SJSA1 (cell line): ENCODE measurements around the gene PLEKHA5. TPM values are rescaled to one million over a fixed set of nuclear protein-coding genes. Genes with fewer than 3 reads are reported as not detected.

Source experiments
- DNase-seq, 2 experiments: peaks; one replicate each; pipeline ENCODE4 v3.0.0-alpha.2; 2015 to 2020; ENCODE audit warnings: low spot score in 2 of 2, low read depth in 1 of 2
- H3K27ac ChIP-seq: fragments of 250-450 bp; sonication (Bioruptor Pico); 2 replicates; pipeline ENCODE4 v1.5.1; 2020; ENCODE audit warnings: mild to moderate bottlenecking, moderate library complexity
- H3K27me3 ChIP-seq: fragments of 250-450 bp; sonication (Bioruptor Pico); replicated peaks from 2 replicates; pipeline ENCODE4 v1.5.1; 2020; ENCODE audit warnings: mild to moderate bottlenecking, moderate library complexity
- H3K36me3 ChIP-seq: fragments of 250-450 bp; sonication (Bioruptor Pico); 2 replicates; pipeline ENCODE4 v1.5.1; 2020; ENCODE audit warnings: mild to moderate bottlenecking
- H3K4me1 ChIP-seq: fragments of 250-450 bp; sonication (Bioruptor Pico); replicated peaks from 2 replicates; pipeline ENCODE4 v1.6.1; 2021; ENCODE audit warnings: mild to moderate bottlenecking
- H3K4me3 ChIP-seq: fragments of 250-450 bp; sonication (Bioruptor Pico); 2 replicates; pipeline ENCODE4 v1.5.1; 2020; ENCODE audit warnings: mild to moderate bottlenecking
- H3K9me3 ChIP-seq: fragments of 250-450 bp; sonication (Bioruptor Pico); replicated peaks from 2 replicates; pipeline ENCODE4 v1.5.1; 2020; ENCODE audit warnings: mild to moderate bottlenecking
- total RNA-seq: library from RNA; depleted of rRNA; stranded (reverse); fragments of >200 nt; shearing (Covaris generic); gene quantifications from 2 replicates; pipeline ENCODE4 v1.2.3, GENCODE V29; 2014

PLEKHA5 gene
- total RNA-seq, 1 experiment from 2014 or later = 21.1 TPM

- Histone ChIP-seq H3K4me3 (no peak overlapping the region), H3K27me3 (no peaks in the 10 kb centered on the region), H3K36me3 (no peaks in the 10 kb centered on the region), H3K9me3 (no peaks in the 10 kb centered on the region), H3K4me1 (no peaks in the 10 kb centered on the region), H3K27ac (no peak overlapping the region)
- no peak for DNase-seq
These were observed 19.2 kb upstream of the PLEKHA5 start for GRCh38 chr12:19110221-19110940.

- Histone ChIP-seq H3K4me1 (no peaks in the 10 kb centered on the region), H3K9me3 (no peaks in the 10 kb centered on the region), H3K4me3 (no peak overlapping the region), H3K36me3 (no peaks in the 10 kb centered on the region), H3K27ac (no peak overlapping the region), H3K27me3 (no peaks in the 10 kb centered on the region)
- no peak for DNase-seq
These were observed 16.1 kb upstream of the PLEKHA5 start for GRCh38 chr12:19113464-19113863.

- no peak overlapping the region for H3K4me3 ChIP-seq
- no peak for DNase-seq
- no peaks in the 10 kb centered on the region for H3K9me3 ChIP-seq
- no peaks in the 10 kb centered on the region for H3K36me3 ChIP-seq
- no peaks in the 10 kb centered on the region for H3K27me3 ChIP-seq
- no peak overlapping the region for H3K27ac ChIP-seq
- H3K4me1 ChIP-seq = no peaks in the 10 kb centered on the region
These were observed 14.2 kb upstream of the PLEKHA5 start for GRCh38 chr12:19115285-19115684.

GRCh38 chr12:19119440-19119839, 10.1 kb upstream of the PLEKHA5 start:
- no peak overlapping the region for H3K4me3 ChIP-seq
- no peaks in the 10 kb centered on the region for H3K4me1 ChIP-seq
- no peaks in the 10 kb centered on the region for H3K36me3 ChIP-seq
- H3K9me3 ChIP-seq = no peaks in the 10 kb centered on the region
- H3K27me3 ChIP-seq = no peaks in the 10 kb centered on the region
- DNase-seq = no peak
- no peak overlapping the region for H3K27ac ChIP-seq

- Histone ChIP-seq H3K4me3 (no peak overlapping the region), H3K9me3 (no peaks in the 10 kb centered on the region), H3K27me3 (no peaks in the 10 kb centered on the region), H3K27ac (no peak overlapping the region), H3K36me3 (no peaks in the 10 kb centered on the region), H3K4me1 (peaks cover 5% of the 10 kb centered on the region)
- DNase-seq = no peak
These were observed 8.7 kb upstream of the PLEKHA5 start for GRCh38 chr12:19120795-19121194.

- Histone ChIP-seq H3K27me3 (no peaks in the 10 kb centered on the region), H3K4me3 (no peak overlapping the region), H3K36me3 (no peaks in the 10 kb centered on the region), H3K9me3 (0 out of 2 replicates have a peak, but pooled peaks cover 2% of the 10 kb centered on the region), H3K4me1 (peaks cover 5% of the 10 kb centered on the region), H3K27ac (no peak overlapping the region)
- DNase-seq = no peak
These were observed 8.0 kb upstream of the PLEKHA5 start for GRCh38 chr12:19121449-19122018.

- H3K4me1 ChIP-seq = peaks cover 5% of the 10 kb centered on the region
- no peak for DNase-seq
- no peak overlapping the region for H3K27ac ChIP-seq
These were observed 4.2 kb upstream of the PLEKHA5 start for GRCh38 chr12:19125325-19125724.

GRCh38 chr12:19127270-19127669, 2.3 kb upstream of the PLEKHA5 start:
- H3K27ac ChIP-seq = no peak overlapping the region
- H3K36me3 ChIP-seq = peaks cover 14% of the 10 kb centered on the region
- peaks cover 13% of the 10 kb centered on the region for H3K9me3 ChIP-seq
- H3K27me3 ChIP-seq = no peaks in the 10 kb centered on the region
- peaks cover 14% of the 10 kb centered on the region for H3K4me1 ChIP-seq
- no peak overlapping the region for H3K4me3 ChIP-seq
- no peak for DNase-seq

More at GRCh38 chr12:19125325-19125724, 4.2 kb upstream of the PLEKHA5 start:
- peaks cover 6% of the 10 kb centered on the region; the same call in 1 of the 2 replicates for H3K36me3 ChIP-seq
- H3K9me3 ChIP-seq = peaks cover 13% of the 10 kb centered on the region
- no peaks in the 10 kb centered on the region for H3K27me3 ChIP-seq
- no peak overlapping the region for H3K4me3 ChIP-seq

- H3K4me3 ChIP-seq = no peak overlapping the region
- peaks cover 14% of the 10 kb centered on the region for H3K4me1 ChIP-seq
- peaks cover 13% of the 10 kb centered on the region for H3K9me3 ChIP-seq
- H3K36me3 ChIP-seq = peaks cover 16% of the 10 kb centered on the region
- H3K27me3 ChIP-seq = no peaks in the 10 kb centered on the region
- H3K27ac ChIP-seq = no peak overlapping the region
- no peak for DNase-seq
These were observed 1.0 kb upstream of the PLEKHA5 start for GRCh38 chr12:19128485-19128884.

- Histone ChIP-seq H3K4me1 (peaks cover 14% of the 10 kb centered on the region), H3K27me3 (no peaks in the 10 kb centered on the region), H3K4me3 (peak overlapping the region; percentile 86), H3K9me3 (peaks cover 13% of the 10 kb centered on the region), H3K36me3 (peaks cover 16% of the 10 kb centered on the region), H3K27ac (peak overlapping the region; percentile 82)
- peak in 1 of 2 experiments; percentile 56 for DNase-seq
These were observed 429 bp upstream of the PLEKHA5 start for GRCh38 chr12:19129122-19129485.

GRCh38 chr12:19130224-19131024, 891 bp downstream of the PLEKHA5 start:
- H3K4me3 ChIP-seq = peak overlapping the region; percentile 86
- H3K9me3 ChIP-seq = peaks cover 13% of the 10 kb centered on the region
- DNase-seq = peak; percentile 49 to 64
- H3K27me3 ChIP-seq = no peaks in the 10 kb centered on the region
- peaks cover 9% of the 10 kb centered on the region for H3K4me1 ChIP-seq
- peak overlapping the region; percentile 29 for H3K27ac ChIP-seq
- H3K36me3 ChIP-seq = peaks cover 20% of the 10 kb centered on the region

- no peak for DNase-seq
- Histone ChIP-seq H3K27me3 (no peaks in the 10 kb centered on the region), H3K36me3 (peaks cover 20% of the 10 kb centered on the region), H3K9me3 (peaks cover 13% of the 10 kb centered on the region), H3K4me1 (peaks cover 9% of the 10 kb centered on the region), H3K27ac (peak overlapping the region; percentile 29), H3K4me3 (peak overlapping the region; percentile 86)
These were observed 1.5 kb downstream of the PLEKHA5 start for GRCh38 chr12:19131025-19131444.

GRCh38 chr12:19138551-19138950, 9.0 kb downstream of the PLEKHA5 start:
- Histone ChIP-seq H3K9me3 (no peaks in the 10 kb centered on the region), H3K27ac (no peak overlapping the region)
- DNase-seq = no peak

GRCh38 chr12:19138956-19139355, 9.4 kb downstream of the PLEKHA5 start:
- DNase-seq = no peak
- H3K36me3 ChIP-seq = peaks cover 22% of the 10 kb centered on the region
- no peaks in the 10 kb centered on the region for H3K4me1 ChIP-seq
- H3K4me3 ChIP-seq = no peak overlapping the region
- no peaks in the 10 kb centered on the region for H3K9me3 ChIP-seq
- H3K27ac ChIP-seq = no peak overlapping the region
- no peaks in the 10 kb centered on the region for H3K27me3 ChIP-seq

More at GRCh38 chr12:19138551-19138950, 9.0 kb downstream of the PLEKHA5 start:
- peaks cover 22% of the 10 kb centered on the region for H3K36me3 ChIP-seq
- no peaks in the 10 kb centered on the region for H3K27me3 ChIP-seq
- no peaks in the 10 kb centered on the region for H3K4me1 ChIP-seq
- H3K4me3 ChIP-seq = no peak overlapping the region
